PC-9 (cell line): ENCODE measurements around the gene CAMTA1. TPM values are rescaled to one million over a fixed set of nuclear protein-coding genes. Genes with fewer than 3 reads are reported as not detected.

ENCODE experiments used
- BruUV-seq: library from RNA; stranded (reverse); fragments of 400-500 nt; replicated peaks from 2 replicates; lab custom pipeline; 2021; lab: Mats Ljungman, UMichigan
- CTCF ChIA-PET: fragments of 300-600 bp; sonication (Branson Sonifier 250); formaldehyde crosslinking; loops from one replicate; lab custom pipeline; 2022; ENCODE audit warnings: antibody characterized with exemption; lab: Charles Lee
- POLR2A ChIA-PET: fragments of 300-600 bp; sonication (Branson Sonifier 250); formaldehyde crosslinking; loops from one replicate; lab custom pipeline; 2022; ENCODE audit warnings: antibody characterized with exemption; ENCODE audit not compliant: unreplicated experiment; lab: Charles Lee
- DNase-seq, 2 experiments: peaks; one replicate each; pipeline versions ENCODE4 v3.0.0 to v3.0.0-alpha.2; 2015 to 2022; ENCODE audit warnings: mixed read lengths in 1 of 2
- H2AFZ ChIP-seq: fragments of 200-600 bp; sonication (generic); 2 replicates; pipeline ENCODE4 v1.8.1; 2017; ENCODE audit warnings: antibody characterized with exemption
- H3F3A ChIP-seq: fragments of 200-600 bp; sonication (generic); 2 replicates; pipeline ENCODE4 v1.8.1; 2017; ENCODE audit warnings: antibody characterized with exemption, mild to moderate bottlenecking, low read depth; ENCODE audit not compliant: insufficient read depth
- H3K27ac ChIP-seq: fragments of 200-600 bp; sonication (generic); 2 replicates; pipeline ENCODE4 v1.6.1; 2016; ENCODE audit warnings: mixed run types
- H3K27me3 ChIP-seq: fragments of 200-600 bp; sonication (generic); 2 replicates; pipeline ENCODE4 v1.6.1; 2016; ENCODE audit warnings: low read depth, mixed run types; ENCODE audit not compliant: insufficient read depth
- H3K36me3 ChIP-seq: fragments of 200-600 bp; sonication (generic); 2 replicates; pipeline ENCODE4 v1.6.1; 2016; ENCODE audit warnings: low read depth, mixed run types
- H3K4me1 ChIP-seq: fragments of 200-600 bp; sonication (generic); replicated peaks from 2 replicates; pipeline ENCODE4 v1.6.1; 2016; ENCODE audit warnings: mixed run types; ENCODE audit not compliant: insufficient read depth
- H3K4me2 ChIP-seq: fragments of 200-600 bp; sonication (generic); 2 replicates; pipeline ENCODE4 v1.6.1; 2017; ENCODE audit warnings: mixed run types
- H3K4me3 ChIP-seq: fragments of 200-600 bp; sonication (generic); 2 replicates; pipeline ENCODE4 v1.6.1; 2016; ENCODE audit warnings: mixed run types
- H3K79me2 ChIP-seq: fragments of 200-600 bp; sonication (generic); 2 replicates; pipeline ENCODE4 v1.6.1; 2017; ENCODE audit warnings: low read depth, mixed run types
- H3K9me2 ChIP-seq: fragments of 200-600 bp; sonication (generic); 2 replicates; pipeline ENCODE4 v1.8.1; 2017; ENCODE audit warnings: mild to moderate bottlenecking; ENCODE audit not compliant: insufficient read depth
- H3K9me3 ChIP-seq: fragments of 200-600 bp; sonication (generic); 2 replicates; pipeline ENCODE4 v1.8.1; 2016; ENCODE audit warnings: low read depth; ENCODE audit not compliant: insufficient read depth
- H4K20me1 ChIP-seq: fragments of 200-600 bp; sonication (generic); 2 replicates; pipeline ENCODE4 v1.8.1; 2017; ENCODE audit not compliant: insufficient read depth
- CTCF ChIP-seq: fragments of 200-600 bp; sonication (generic); conservative IDR thresholded peaks from 2 replicates; pipeline ENCODE4 v1.6.1; 2017; ENCODE audit warnings: mixed run types, antibody characterized with exemption, mild to moderate bottlenecking, moderate library complexity
- EZH2 ChIP-seq: fragments of 200-600 bp; sonication (generic); IDR thresholded peaks from 2 replicates; pipeline ENCODE4 v1.8.0; 2017; ENCODE audit warnings: antibody characterized with exemption, low read depth
- intact Hi-C: fragments of 100-400 bp; cut with micrococcal nuclease; formaldehyde crosslinking; loops from one replicate; pipeline ENCODE4 v1.10.0; 2022; ENCODE audit not compliant: unreplicated experiment
- total RNA-seq: library from RNA; stranded (reverse); gene quantifications from 2 replicates; pipeline ENCODE4 v1.2.3, GENCODE V29; 2021

Gene CAMTA1
- total RNA-seq, 1 experiment from 2014 or later: 72.3 TPM

- no peak for DNase-seq
- no peak overlapping the region for H3K4me2 ChIP-seq
- no peaks in the 10 kb centered on the region for H3K9me2 ChIP-seq
- intact Hi-C loops: no loop called here
- no peaks in the 10 kb centered on the region for H3K9me3 ChIP-seq
- H2AFZ ChIP-seq: no peak overlapping the region
- H3K79me2 ChIP-seq: no peaks in the 10 kb centered on the region
- no peak for TF ChIP-seq CTCF
- no peak for TF ChIP-seq EZH2
- H4K20me1 ChIP-seq: no peaks in the 10 kb centered on the region
- H3K4me1 ChIP-seq: no peaks in the 10 kb centered on the region
- BruUV-seq: no TSS peak
- POLR2A ChIA-PET: no interaction called here
- no peak overlapping the region for H3K4me3 ChIP-seq
- H3K27ac ChIP-seq: no peak overlapping the region
- peaks cover 78% of the 10 kb centered on the region for H3K27me3 ChIP-seq
- H3K36me3 ChIP-seq: no peaks in the 10 kb centered on the region
- CTCF ChIA-PET: no interaction called here
- H3F3A ChIP-seq: no peaks in the 10 kb centered on the region
Observed at GRCh38 chr1:7510389-7510931, 725.2 kb downstream of the CAMTA1 start.

GRCh38 chr1:7511381-7511780 is 726.1 kb downstream of the CAMTA1 start:
- BruUV-seq: no TSS peak
- no peaks in the 10 kb centered on the region for H4K20me1 ChIP-seq
- H3K79me2 ChIP-seq: no peaks in the 10 kb centered on the region
- H3K9me2 ChIP-seq: no peaks in the 10 kb centered on the region
- no peak overlapping the region for H3K4me2 ChIP-seq
- H3K9me3 ChIP-seq: no peaks in the 10 kb centered on the region
- H3F3A ChIP-seq: no peaks in the 10 kb centered on the region
- H3K36me3 ChIP-seq: no peaks in the 10 kb centered on the region
- no peak overlapping the region for H3K4me3 ChIP-seq
- H3K4me1 ChIP-seq: no peaks in the 10 kb centered on the region
- intact Hi-C loops: no loop called here
- H3K27ac ChIP-seq: no peak overlapping the region
- POLR2A ChIA-PET: no interaction called here
- CTCF ChIA-PET: no interaction called here
- H2AFZ ChIP-seq: no peak overlapping the region
- H3K27me3 ChIP-seq: peaks cover 84% of the 10 kb centered on the region
- TF ChIP-seq EZH2: no peak
- no peak for DNase-seq

- DNase-seq: no peak
- H3K4me3 ChIP-seq: no peak overlapping the region
- H3K36me3 ChIP-seq: no peaks in the 10 kb centered on the region
- CTCF ChIA-PET: no interaction called here
- no peaks in the 10 kb centered on the region for H3K4me1 ChIP-seq
- no peaks in the 10 kb centered on the region for H3K9me2 ChIP-seq
- no peaks in the 10 kb centered on the region for H3F3A ChIP-seq
- no peaks in the 10 kb centered on the region for H3K9me3 ChIP-seq
- H3K79me2 ChIP-seq: no peaks in the 10 kb centered on the region
- POLR2A ChIA-PET: no interaction called here
- no peak overlapping the region for H3K4me2 ChIP-seq
- no peak overlapping the region for H2AFZ ChIP-seq
- no peak overlapping the region for H3K27ac ChIP-seq
- TF ChIP-seq CTCF (no peak), EZH2 (no peak)
- peaks cover 76% of the 10 kb centered on the region for H3K27me3 ChIP-seq
- no peaks in the 10 kb centered on the region for H4K20me1 ChIP-seq
- no TSS peak for BruUV-seq
- intact Hi-C loops: no loop called here
Observed at GRCh38 chr1:7513081-7513480, 727.8 kb downstream of the CAMTA1 start.

- no peak overlapping the region for H3K4me2 ChIP-seq
- H3K4me3 ChIP-seq: no peak overlapping the region
- no peaks in the 10 kb centered on the region for H3F3A ChIP-seq
- TF ChIP-seq EZH2: no peak
- no peak for TF ChIP-seq CTCF
- no peaks in the 10 kb centered on the region for H3K36me3 ChIP-seq
- H3K79me2 ChIP-seq: no peaks in the 10 kb centered on the region
- POLR2A ChIA-PET: no interaction called here
- intact Hi-C loops: no loop called here
- CTCF ChIA-PET: interaction anchor here (0.6 kb wide), 1 partner anchor 1122 kb away, joined by 7 read pairs; the partner anchor contains the start of gene ACOT7
- H3K4me1 ChIP-seq: no peaks in the 10 kb centered on the region
- H3K9me3 ChIP-seq: no peaks in the 10 kb centered on the region
- no peaks in the 10 kb centered on the region for H4K20me1 ChIP-seq
- H3K9me2 ChIP-seq: no peaks in the 10 kb centered on the region
- H3K27me3 ChIP-seq: peaks cover 62% of the 10 kb centered on the region
- no peak overlapping the region for H3K27ac ChIP-seq
- BruUV-seq: no TSS peak
- no peak for DNase-seq
- H2AFZ ChIP-seq: no peak overlapping the region
Observed at GRCh38 chr1:7515175-7515574, 729.9 kb downstream of the CAMTA1 start.
